ENCODE data around the gene MYO9A.

- TF ChIP-seq EZH2 (IDR thresholded peaks at IDR 0.05) (no peak), CTCF (IDR thresholded peaks at IDR 0.05) (no peak), EZH2phosphoT487 (IDR thresholded peaks at IDR 0.05) (no peak)
Measured at GRCh38 chr15:72112116-72112515, 5.8 kb downstream of the MYO9A start.

Measured in neural progenitor cell (in vitro differentiated cells).